ENCODE measurements around the gene FRA10AC1. TPM values are rescaled to one million over a fixed set of nuclear protein-coding genes. Genes with fewer than 3 reads are reported as not detected.

Gene FRA10AC1
- total and polyA plus RNA-seq, 2 of the 13 experiments (the other 11 are each of a cell fraction or from before 2014, with no cell fraction given), result 5.3 to 7.4 TPM

- TF ChIP-seq CREM (IDR thresholded peaks at IDR 0.05) (peak; percentile 57), CREM (CRISPR knock-in tag; IDR thresholded peaks at IDR 0.05) (no peak), ZNF446 (CRISPR knock-in tag; IDR thresholded peaks at IDR 0.05) (no peak), ZNF225 (CRISPR knock-in tag; IDR thresholded peaks at IDR 0.05) (no peak), PPARG (CRISPR knock-in tag; conservative IDR thresholded peaks at IDR 0.05) (peak; percentile 95), ZNF383 (CRISPR knock-in tag; IDR thresholded peaks at IDR 0.05; ENCODE audit: borderline replicate concordance) (no peak), RBM39 (IDR thresholded peaks at IDR 0.05; ENCODE audit: low read depth, low read length, poor library complexity, severe bottlenecking) (no peak), FOXP4 (CRISPR knock-in tag; IDR thresholded peaks at IDR 0.05) (peak; percentile 44; the same call in 1 of the 2 replicates), SPEN (CRISPR knock-in tag; IDR thresholded peaks at IDR 0.05; ENCODE audit: low read depth) (no peak), ZNF484 (CRISPR knock-in tag; IDR thresholded peaks at IDR 0.05; ENCODE audit: borderline replicate concordance, low read depth) (no peak), ARID2 (CRISPR knock-in tag; IDR thresholded peaks at IDR 0.05; ENCODE audit: borderline replicate concordance) (no peak), ZNF12 (CRISPR knock-in tag; IDR thresholded peaks at IDR 0.05) (no peak), LCORL (IDR thresholded peaks at IDR 0.05) (no peak), LCORL (CRISPR knock-in tag; IDR thresholded peaks at IDR 0.05) (0 out of 2 replicates have a peak, but pooled peaks have one; percentile 42), MEIS2 (CRISPR knock-in tag; IDR thresholded peaks at IDR 0.05) (no peak), RARG (CRISPR knock-in tag; IDR thresholded peaks at IDR 0.05; ENCODE audit: low read depth) (no peak), NFKBIZ (CRISPR knock-in tag; IDR thresholded peaks at IDR 0.05) (no peak), HDAC6 (IDR thresholded peaks at IDR 0.05; ENCODE audit: low read depth, low read length) (no peak), MIER2 (CRISPR knock-in tag; IDR thresholded peaks at IDR 0.05) (no peak), TFE3 (CRISPR knock-in tag; IDR thresholded peaks at IDR 0.05) (no peak), ZNF746 (CRISPR knock-in tag; IDR thresholded peaks at IDR 0.05) (no peak)
- TF ChIP-seq, protein P1, sequence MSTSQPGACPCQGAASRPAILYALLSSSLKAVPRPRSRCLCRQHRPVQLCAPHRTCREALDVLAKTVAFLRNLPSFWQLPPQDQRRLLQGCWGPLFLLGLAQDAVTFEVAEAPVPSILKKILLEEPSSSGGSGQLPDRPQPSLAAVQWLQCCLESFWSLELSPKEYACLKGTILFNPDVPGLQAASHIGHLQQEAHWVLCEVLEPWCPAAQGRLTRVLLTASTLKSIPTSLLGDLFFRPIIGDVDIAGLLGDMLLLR (CRISPR knock-in tag; IDR thresholded peaks at IDR 0.05), result no peak
- TF ChIP-seq, protein P2, sequence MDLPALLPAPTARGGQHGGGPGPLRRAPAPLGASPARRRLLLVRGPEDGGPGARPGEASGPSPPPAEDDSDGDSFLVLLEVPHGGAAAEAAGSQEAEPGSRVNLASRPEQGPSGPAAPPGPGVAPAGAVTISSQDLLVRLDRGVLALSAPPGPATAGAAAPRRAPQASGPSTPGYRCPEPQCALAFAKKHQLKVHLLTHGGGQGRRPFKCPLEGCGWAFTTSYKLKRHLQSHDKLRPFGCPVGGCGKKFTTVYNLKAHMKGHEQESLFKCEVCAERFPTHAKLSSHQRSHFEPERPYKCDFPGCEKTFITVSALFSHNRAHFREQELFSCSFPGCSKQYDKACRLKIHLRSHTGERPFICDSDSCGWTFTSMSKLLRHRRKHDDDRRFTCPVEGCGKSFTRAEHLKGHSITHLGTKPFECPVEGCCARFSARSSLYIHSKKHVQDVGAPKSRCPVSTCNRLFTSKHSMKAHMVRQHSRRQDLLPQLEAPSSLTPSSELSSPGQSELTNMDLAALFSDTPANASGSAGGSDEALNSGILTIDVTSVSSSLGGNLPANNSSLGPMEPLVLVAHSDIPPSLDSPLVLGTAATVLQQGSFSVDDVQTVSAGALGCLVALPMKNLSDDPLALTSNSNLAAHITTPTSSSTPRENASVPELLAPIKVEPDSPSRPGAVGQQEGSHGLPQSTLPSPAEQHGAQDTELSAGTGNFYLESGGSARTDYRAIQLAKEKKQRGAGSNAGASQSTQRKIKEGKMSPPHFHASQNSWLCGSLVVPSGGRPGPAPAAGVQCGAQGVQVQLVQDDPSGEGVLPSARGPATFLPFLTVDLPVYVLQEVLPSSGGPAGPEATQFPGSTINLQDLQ (CRISPR knock-in tag; IDR thresholded peaks at IDR 0.05), result no peak
- TF ChIP-seq, protein P3, sequence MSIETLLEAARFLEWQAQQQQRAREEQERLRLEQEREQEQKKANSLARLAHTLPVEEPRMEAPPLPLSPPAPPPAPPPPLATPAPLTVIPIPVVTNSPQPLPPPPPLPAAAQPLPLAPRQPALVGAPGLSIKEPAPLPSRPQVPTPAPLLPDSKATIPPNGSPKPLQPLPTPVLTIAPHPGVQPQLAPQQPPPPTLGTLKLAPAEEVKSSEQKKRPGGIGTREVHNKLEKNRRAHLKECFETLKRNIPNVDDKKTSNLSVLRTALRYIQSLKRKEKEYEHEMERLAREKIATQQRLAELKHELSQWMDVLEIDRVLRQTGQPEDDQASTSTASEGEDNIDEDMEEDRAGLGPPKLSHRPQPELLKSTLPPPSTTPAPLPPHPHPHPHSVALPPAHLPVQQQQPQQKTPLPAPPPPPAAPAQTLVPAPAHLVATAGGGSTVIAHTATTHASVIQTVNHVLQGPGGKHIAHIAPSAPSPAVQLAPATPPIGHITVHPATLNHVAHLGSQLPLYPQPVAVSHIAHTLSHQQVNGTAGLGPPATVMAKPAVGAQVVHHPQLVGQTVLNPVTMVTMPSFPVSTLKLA (IDR thresholded peaks at IDR 0.05), result no peak
Observed at GRCh38 chr10:93672022-93672678, 30.2 kb downstream of the FRA10AC1 start (continued).

All from HepG2 (cell line).